Ovary (tissue), 9 donors: ENCODE results near the gene STX1A. TPM values are rescaled to one million over a fixed set of nuclear protein-coding genes. Genes with fewer than 3 reads are reported as not detected.

Experiments used
- DNase-seq, 5 donors: peaks; one replicate each; pipeline ENCODE4 v3.0.0-alpha.2; 2019 to 2020
- H3K27ac ChIP-seq, 2 donors: fragments of 200-600 bp; one replicate each; pipeline versions ENCODE4 v1.5.1 to v1.8.0; 2019 to 2022
- H3K27me3 ChIP-seq: fragments of 200-600 bp; one replicate; pipeline ENCODE4 v1.8.0; 2022
- H3K36me3 ChIP-seq: fragments of 200-600 bp; sonication (generic); one replicate; pipeline ENCODE4 v1.5.1; 2019
- H3K4me1 ChIP-seq: one replicate; pipeline ENCODE4 v1.8.1; 2013; ENCODE audit warnings: mild to moderate bottlenecking, moderate library complexity; ENCODE audit not compliant: insufficient read depth
- H3K4me3 ChIP-seq: fragments of 200-600 bp; sonication (generic); one replicate; pipeline ENCODE4 v1.5.1; 2017
- H3K9me3 ChIP-seq, 2 donors: fragments of 200-600 bp in 1 of 2; sonication (generic) in 1 of 2; one replicate each; pipeline versions ENCODE4 v1.5.1 to v1.8.1; 2013 to 2019; ENCODE audit warnings: mild to moderate bottlenecking in 1 of 2, moderate library complexity in 1 of 2
- EP300 ChIP-seq: sonication (generic); formaldehyde crosslinking; IDR thresholded peaks from one replicate; pipeline ENCODE4 v1.6.1; 2017; ENCODE audit warnings: antibody characterized with exemption
- POLR2A ChIP-seq: fragments of 450-650 bp; IDR thresholded peaks from one replicate; pipeline ENCODE4 v1.6.1; 2017; ENCODE audit warnings: antibody characterized with exemption, mild to moderate bottlenecking, moderate library complexity
- WGBS, 3 donors: extraction: QIAGEN DNeasy Blood & Tissue Kit in 1 of 3; methylation state at CpG; one replicate each; pipeline versions ENCODE4 v1.1.5 to v1.1.7; 2013 to 2017; 5-methylcytosine and 5-hydroxymethylcytosine counted together
- intact Hi-C, 4 donors: fragments of 100-400 bp; cut with DNase I; formaldehyde crosslinking; loops; one replicate each; pipeline versions ENCODE4 v1.11.0 to v1.15.1; 2022 to 2023
- polyA plus RNA-seq, 2 donors: library from polyadenylated mRNA; stranded (reverse); fragments of 200-250 nt in 1 of 2; fragments of 350-450 nt in 1 of 2; fragmentation: Illumina TruSeq in 1 of 2; extraction: RNeasy Lipid Tissue Mini Kit (QIAGEN cat#74804) in 1 of 2; gene quantifications; one replicate each; pipeline ENCODE4 v1.2.3, GENCODE V29; 2013 to 2014
- total RNA-seq, 7 donors: library from RNA; depleted of rRNA in 2 of 7; stranded (reverse); fragments of >200 nt in 2 of 7; fragmentation: NEBNext Ultra II Directional in 3 of 7; extraction: Animal tissue kit (Norgen Biotek cat#: 25700) in 3 of 7; gene quantifications; one replicate each; pipeline versions ENCODE4 v1.1.0 to v1.2.4, GENCODE V29; 2016 to 2023
- TF ChIP-seq, protein P1 (sequence below), 3 donors: fragments of 450-650 bp in 2 of 3; fragments of 200-600 bp in 1 of 3; IDR thresholded peaks; one replicate each; pipeline versions ENCODE4 v1.5.1 to v1.8.0; 2016 to 2022; ENCODE audit warnings: antibody characterized with exemption in 3 of 3, mild to moderate bottlenecking in 1 of 3
- donor health status: DM: no; HTN: no; CAD: no; lungs with moderate emphysema.
- donor health status: DM: no; HTN: no; CAD: no.
- donor health status: Bipolar disorder and iron deficiency.
- donor health status: DM: yes; HTN: yes; CAD: no.
- donor health status: DM: no; HTN: no; CAD: no.
- donor health status: DM: yes; HTN: yes; CAD: no.

The STX1A gene
- total and polyA plus RNA-seq, 9 donors = 1.6 to 11.3 (median 6.4) TPM

DNA sequence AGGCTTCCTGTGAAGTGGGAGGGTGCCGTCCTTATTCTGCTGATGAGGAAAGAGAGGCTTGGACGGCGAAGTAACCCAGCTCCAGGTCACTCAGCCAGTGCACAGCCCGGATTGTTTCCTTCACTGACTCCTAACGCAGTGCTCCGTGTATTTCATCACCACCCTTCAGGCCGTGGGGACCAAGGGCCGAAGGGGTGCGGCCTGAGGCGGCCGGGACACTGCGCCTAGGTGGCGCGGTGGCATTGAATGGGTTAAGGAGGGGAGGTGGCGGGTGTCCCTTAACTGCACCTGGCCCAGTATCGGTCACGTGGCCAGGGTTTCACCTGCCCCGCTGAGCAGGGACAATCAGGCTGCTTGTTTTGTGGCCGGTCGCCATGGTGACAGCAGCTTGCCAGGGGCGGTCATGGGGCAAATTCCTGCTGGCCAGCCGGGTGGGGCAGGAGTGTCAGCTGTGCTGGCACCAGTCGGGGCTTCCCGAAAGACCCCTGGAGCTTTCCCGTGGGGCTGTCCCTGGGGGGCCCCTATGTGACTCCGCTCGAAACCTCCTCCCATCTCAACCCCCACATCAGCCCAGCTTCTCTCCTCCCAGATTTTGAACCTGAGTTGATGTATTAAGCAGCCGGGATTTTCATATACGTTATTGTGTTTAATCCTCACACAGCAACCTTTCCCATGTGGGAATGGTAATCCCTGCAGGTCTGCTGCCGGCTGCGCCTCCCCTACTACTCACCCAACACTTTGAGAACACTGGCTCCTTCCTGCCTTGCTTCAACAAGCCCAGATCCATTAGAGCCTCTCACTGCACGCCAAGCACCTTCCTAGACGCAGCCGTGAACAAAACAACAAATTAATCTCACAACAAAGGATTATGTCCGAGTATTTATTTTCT, 23.5 kb upstream of the STX1A start:
- peaks cover under 1% of the 10 kb centered on the region for H3K4me1 ChIP-seq
- no peak overlapping the region for H3K27ac ChIP-seq
- no peak for TF ChIP-seq POLR2A
- TF ChIP-seq EP300 = no peak
- TF ChIP-seq, protein P1, sequence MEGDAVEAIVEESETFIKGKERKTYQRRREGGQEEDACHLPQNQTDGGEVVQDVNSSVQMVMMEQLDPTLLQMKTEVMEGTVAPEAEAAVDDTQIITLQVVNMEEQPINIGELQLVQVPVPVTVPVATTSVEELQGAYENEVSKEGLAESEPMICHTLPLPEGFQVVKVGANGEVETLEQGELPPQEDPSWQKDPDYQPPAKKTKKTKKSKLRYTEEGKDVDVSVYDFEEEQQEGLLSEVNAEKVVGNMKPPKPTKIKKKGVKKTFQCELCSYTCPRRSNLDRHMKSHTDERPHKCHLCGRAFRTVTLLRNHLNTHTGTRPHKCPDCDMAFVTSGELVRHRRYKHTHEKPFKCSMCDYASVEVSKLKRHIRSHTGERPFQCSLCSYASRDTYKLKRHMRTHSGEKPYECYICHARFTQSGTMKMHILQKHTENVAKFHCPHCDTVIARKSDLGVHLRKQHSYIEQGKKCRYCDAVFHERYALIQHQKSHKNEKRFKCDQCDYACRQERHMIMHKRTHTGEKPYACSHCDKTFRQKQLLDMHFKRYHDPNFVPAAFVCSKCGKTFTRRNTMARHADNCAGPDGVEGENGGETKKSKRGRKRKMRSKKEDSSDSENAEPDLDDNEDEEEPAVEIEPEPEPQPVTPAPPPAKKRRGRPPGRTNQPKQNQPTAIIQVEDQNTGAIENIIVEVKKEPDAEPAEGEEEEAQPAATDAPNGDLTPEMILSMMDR (IDR thresholded peaks at IDR 0.05) = no peak
- 33 to 39% (median 37%) methylated on average over 33 to 35 of the region's 35 CpGs for whole genome bisulfite sequencing, 3 donors
- peak in 4 of 5 donors; percentile 33 to 54 (median 44) for DNase-seq
- H3K4me3 ChIP-seq = no peak overlapping the region
- no peaks in the 10 kb centered on the region for H3K27me3 ChIP-seq
- intact Hi-C loops = loop anchor here in 1 of 4 donors (10.0 kb wide), 1 partner anchor 112 kb away; no protein-coding TSS in a partner anchor
- H3K36me3 ChIP-seq = no peaks in the 10 kb centered on the region
- no peaks in the 10 kb centered on the region for H3K9me3 ChIP-seq

DNA sequence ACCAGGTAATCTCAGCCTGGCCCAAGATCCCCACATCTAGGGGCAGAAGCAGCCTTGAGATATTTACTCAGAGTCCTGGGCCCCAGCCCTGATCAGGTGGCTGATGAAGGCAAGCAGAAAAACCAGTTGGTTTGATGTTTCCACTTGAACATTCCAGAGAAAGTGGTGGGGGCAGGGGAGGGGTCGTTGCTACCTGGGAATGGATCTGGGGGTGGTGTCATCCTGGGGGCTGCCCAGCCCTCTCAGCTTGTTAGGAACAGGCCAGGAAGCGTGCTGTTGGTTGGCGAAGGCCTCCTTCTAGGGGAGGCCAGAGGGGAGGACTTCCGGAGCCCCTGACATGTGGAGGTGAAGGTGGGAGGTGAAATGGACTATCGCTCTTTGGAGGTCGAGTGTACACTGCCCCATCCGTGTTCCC, 22.9 kb upstream of the STX1A start:
- Histone ChIP-seq H3K9me3 (no peaks in the 10 kb centered on the region), H3K27ac (no peak overlapping the region), H3K4me1 (peaks cover 6% of the 10 kb centered on the region), H3K36me3 (no peaks in the 10 kb centered on the region), H3K27me3 (no peaks in the 10 kb centered on the region), H3K4me3 (no peak overlapping the region)
- WGBS, 3 donors = 43 to 54% (median 44%) methylated on average over 7 of the region's 7 CpGs
- DNase-seq = peak in 1 of 5 donors; percentile 17
- intact Hi-C loops = loop anchor here in 1 of 4 donors (10.0 kb wide), 1 partner anchor 112 kb away; no protein-coding TSS in a partner anchor
- TF ChIP-seq EP300 = no peak
- no peak for TF ChIP-seq POLR2A
- TF ChIP-seq, protein P1 (IDR thresholded peaks at IDR 0.05) = no peak

DNA sequence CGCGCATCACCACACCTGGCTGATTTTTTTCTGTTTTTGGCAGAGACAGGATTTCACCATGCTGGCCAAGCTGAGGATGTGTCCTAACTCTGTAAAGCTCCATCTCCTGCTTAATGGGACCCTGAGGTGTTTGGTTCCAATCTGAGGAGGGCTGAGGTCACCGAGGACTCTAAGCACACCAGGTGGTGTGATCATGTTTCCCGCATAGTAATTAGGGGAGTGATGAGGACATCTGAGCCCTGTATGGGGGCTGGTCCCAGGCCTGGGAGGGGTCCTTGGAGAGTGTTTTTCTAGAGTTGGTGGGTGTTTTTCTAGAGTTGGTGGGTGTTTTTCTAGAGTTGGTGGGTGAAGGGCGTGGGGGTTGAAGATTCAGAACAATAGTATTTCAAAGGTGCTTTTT, 22.1 kb upstream of the STX1A start:
- Histone ChIP-seq H3K4me3 (no peak overlapping the region), H3K27me3 (no peaks in the 10 kb centered on the region), H3K9me3 (no peaks in the 10 kb centered on the region), H3K4me1 (peaks cover 6% of the 10 kb centered on the region), H3K27ac (no peak overlapping the region), H3K36me3 (no peaks in the 10 kb centered on the region)
- DNase-seq = no peak
- WGBS, 3 donors = 81 to 88% (median 83%) methylated on average over 5 of the region's 5 CpGs
- TF ChIP-seq EP300 (no peak), POLR2A (no peak)
- TF ChIP-seq, protein P1 (IDR thresholded peaks at IDR 0.05) = no peak
- intact Hi-C loops = loop anchor here in 1 of 4 donors (10.0 kb wide), 1 partner anchor 113 kb away; no protein-coding TSS in a partner anchor

DNA sequence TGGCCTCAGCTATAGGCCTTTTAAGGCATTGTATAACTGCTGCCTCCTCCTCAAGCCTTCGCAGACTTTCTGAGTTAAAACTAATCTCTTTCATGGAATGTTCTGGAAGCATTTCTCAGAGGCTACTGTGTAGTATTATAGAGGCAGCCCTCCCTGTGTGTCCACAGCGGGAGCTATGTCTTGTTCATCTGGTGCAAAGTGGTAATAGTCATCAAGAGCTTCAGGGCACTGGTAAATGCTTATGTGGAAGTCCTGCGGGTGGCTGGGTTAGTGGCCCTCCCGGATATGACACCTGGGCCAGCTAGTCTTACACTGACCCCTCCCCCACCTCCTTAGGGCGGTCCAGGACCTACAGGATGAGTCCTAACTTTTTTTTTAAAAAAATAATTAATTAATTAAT, 21.3 kb upstream of the STX1A start:
- WGBS, 3 donors = 63 to 72% (median 69%) methylated on average over 5 of the region's 5 CpGs
- Histone ChIP-seq H3K4me3 (no peak overlapping the region), H3K4me1 (peaks cover 6% of the 10 kb centered on the region), H3K27ac (no peak overlapping the region), H3K9me3 (no peaks in the 10 kb centered on the region), H3K36me3 (no peaks in the 10 kb centered on the region), H3K27me3 (no peaks in the 10 kb centered on the region)
- peak in 1 of 5 donors; percentile 27 for DNase-seq
- intact Hi-C loops = loop anchor here in 1 of 4 donors (10.0 kb wide), 1 partner anchor 114 kb away; no protein-coding TSS in a partner anchor
- TF ChIP-seq POLR2A = no peak
- TF ChIP-seq, protein P1 (IDR thresholded peaks at IDR 0.05) = no peak
- TF ChIP-seq EP300 = no peak
